DMS153 treated with DMSO at 0.1 percent for 48 hours (cell line): ENCODE measurements around the gene CRB1.

Source experiments
- DNase-seq: peaks from one replicate; lab custom pipeline; 2025; ENCODE audit not compliant: unreplicated experiment; lab: John Stamatoyannopoulos, UW

CRB1 gene

GRCh38 chr1:197302775-197303174 lies 34.7 kb downstream of the CRB1 start:
- DNase-seq = no peak

- no peak for DNase-seq
These were observed 35.4 kb downstream of the CRB1 start for GRCh38 chr1:197303463-197303862.

GRCh38 chr1:197304638-197305200 lies 36.7 kb downstream of the CRB1 start:
- no peak for DNase-seq

- no peak for DNase-seq
These were observed 37.9 kb downstream of the CRB1 start for GRCh38 chr1:197305925-197306324.

- DNase-seq = no peak
These were observed 38.5 kb downstream of the CRB1 start for GRCh38 chr1:197306381-197307062.

GRCh38 chr1:197307136-197307535 lies 39.1 kb downstream of the CRB1 start:
- DNase-seq = no peak

GRCh38 chr1:197307551-197307950 lies 39.5 kb downstream of the CRB1 start:
- DNase-seq = no peak

GRCh38 chr1:197311081-197311480 lies 43.0 kb downstream of the CRB1 start:
- no peak for DNase-seq

- DNase-seq = no peak
These were observed 44.1 kb downstream of the CRB1 start for GRCh38 chr1:197312163-197312562.

GRCh38 chr1:197313713-197314112 lies 45.7 kb downstream of the CRB1 start:
- DNase-seq = no peak

GRCh38 chr1:197314682-197315081 lies 46.6 kb downstream of the CRB1 start:
- peak; percentile 65 for DNase-seq

GRCh38 chr1:197319631-197320030 lies 51.6 kb downstream of the CRB1 start:
- no peak for DNase-seq

- DNase-seq = no peak
These were observed 53.0 kb downstream of the CRB1 start for GRCh38 chr1:197320991-197321531.

- DNase-seq = no peak
These were observed 53.8 kb downstream of the CRB1 start for GRCh38 chr1:197321811-197322210.

- DNase-seq = peak; percentile 22
These were observed 59.8 kb downstream of the CRB1 start for GRCh38 chr1:197327776-197328364.

- no peak for DNase-seq
These were observed 62.2 kb downstream of the CRB1 start for GRCh38 chr1:197330213-197330612.

GRCh38 chr1:197331565-197331964 lies 63.5 kb downstream of the CRB1 start:
- DNase-seq = no peak

- DNase-seq = no peak
These were observed 65.0 kb downstream of the CRB1 start for GRCh38 chr1:197333041-197333440.

GRCh38 chr1:197336571-197336970 lies 68.5 kb downstream of the CRB1 start:
- DNase-seq = no peak

GRCh38 chr1:197339106-197340060 lies 71.3 kb downstream of the CRB1 start:
- no peak for DNase-seq

- DNase-seq = no peak
These were observed 73.6 kb downstream of the CRB1 start for GRCh38 chr1:197341626-197342025.
